Islet of Langerhans (tissue), 1 donor: ENCODE results near the gene MED12.

Experiments
- FAIRE-seq: peaks from one replicate; lab custom pipeline; 2011; peaks lifted over from hg19 to GRCh38; lab: Jason Lieb, UNC

MED12 gene

DNA sequence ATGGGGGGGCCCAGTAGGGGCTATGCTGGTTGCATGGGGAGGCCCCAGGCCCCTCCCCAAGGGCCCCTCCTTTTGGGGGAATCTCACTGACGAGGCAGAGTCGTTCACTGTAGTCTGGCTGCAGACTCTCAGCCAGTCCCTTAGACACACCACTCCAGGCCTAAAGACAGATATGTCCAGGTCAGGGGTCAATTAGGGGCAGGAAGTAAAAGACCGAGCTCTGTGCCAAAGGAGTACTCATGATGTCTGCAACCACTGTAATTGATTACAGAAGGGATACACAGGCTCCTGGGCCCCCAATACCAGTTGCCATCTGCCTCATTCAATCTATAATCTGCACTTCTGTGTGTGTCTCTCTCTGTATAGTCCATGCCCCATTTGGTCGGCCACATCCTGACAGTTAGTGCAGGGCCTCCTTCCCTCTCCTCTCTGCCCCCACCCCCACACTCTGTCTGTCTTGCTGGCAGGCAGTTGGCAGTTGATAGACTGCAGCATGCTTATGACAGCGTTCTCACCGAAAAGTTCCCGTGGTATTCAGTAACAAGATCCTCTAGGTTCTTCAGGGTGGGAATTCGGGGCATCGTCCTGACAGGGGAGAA is 10.5 kb upstream of the MED12 start:
- no peak for FAIRE-seq

DNA sequence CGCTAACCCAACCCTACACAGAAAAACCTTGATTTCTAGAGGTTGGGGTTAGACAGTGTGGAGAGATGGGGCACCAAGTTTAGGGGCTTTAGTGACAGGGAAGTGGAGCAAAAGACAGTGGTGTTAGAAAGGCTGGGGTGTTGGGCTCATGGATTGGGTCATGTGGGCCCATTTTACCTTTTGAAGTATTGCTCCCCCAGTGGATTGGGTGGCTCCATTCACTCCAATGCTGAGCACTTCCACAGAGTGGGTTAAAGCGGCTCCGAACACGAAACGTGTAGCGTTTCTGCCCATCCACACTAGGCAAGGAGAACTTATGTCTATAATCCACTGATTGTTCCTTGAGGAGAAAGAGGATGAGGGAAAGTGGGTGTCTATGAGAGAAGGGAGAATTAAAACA is 9.3 kb upstream of the MED12 start:
- no peak for FAIRE-seq

DNA sequence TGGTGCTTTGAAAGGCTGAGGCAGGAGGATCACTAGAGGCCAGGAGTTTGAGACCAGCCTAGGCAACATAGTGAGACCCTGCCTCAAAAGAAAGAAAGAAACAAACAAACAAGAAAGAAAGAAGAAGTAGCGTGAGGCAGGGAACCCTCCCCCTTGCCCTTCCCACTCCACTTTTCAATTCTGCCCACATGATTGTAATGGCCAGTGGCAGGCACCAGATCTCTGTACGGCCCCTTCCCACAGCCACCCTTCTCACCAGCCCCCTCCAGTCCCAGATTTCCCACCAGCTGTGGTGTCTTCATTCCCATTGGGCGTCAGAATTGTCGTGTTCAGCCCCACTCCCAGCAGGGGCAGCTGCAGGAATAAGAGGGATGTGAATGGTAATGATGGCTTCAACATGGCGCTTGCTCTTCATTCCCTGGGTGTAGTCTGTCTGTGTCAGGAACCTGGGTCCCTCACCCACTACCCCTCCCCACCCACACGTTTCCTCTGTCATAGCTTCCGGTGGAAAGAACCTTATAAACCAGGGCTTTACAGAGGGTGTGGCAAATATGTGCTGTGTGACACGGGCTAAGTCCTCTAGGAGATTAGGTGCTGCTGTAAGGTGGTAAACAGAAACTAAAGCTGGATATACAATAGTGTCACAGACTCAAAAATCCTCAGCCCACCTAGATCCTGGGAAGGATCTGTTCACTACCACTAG is 7.1 kb upstream of the MED12 start, which contains the start of gene IL2RG:
Gene IL2RG, minus strand, starts transcription at position 437 of the 703 bp plus-strand sequence. Its CDS starts 38 bp downstream, at position 399.
- FAIRE-seq, result no peak

DNA sequence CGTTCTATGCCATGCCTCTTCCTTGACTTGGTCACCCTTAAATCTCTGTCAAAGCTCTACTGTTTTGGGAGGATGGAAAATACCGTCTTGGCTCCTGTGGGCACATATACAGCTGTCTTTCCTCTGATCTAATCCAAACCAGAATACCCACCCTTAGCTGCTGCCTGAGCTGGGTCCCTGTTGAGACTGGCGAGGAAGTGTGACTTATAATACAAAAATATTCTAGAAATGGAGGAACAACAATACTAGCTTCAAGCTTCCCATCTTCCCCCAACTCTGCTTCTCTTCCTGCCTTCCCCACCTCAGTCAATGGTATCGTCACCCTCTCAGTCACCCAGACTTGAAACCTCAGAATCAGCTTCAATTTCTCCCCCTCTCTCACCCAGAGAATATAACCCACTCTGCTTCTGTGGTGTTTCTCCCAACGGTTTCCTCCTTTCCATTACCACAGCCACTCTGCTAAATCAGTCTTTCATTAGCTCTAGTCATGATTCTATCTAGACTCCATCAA is 6.4 kb upstream of the MED12 start:
- no peak for FAIRE-seq

DNA sequence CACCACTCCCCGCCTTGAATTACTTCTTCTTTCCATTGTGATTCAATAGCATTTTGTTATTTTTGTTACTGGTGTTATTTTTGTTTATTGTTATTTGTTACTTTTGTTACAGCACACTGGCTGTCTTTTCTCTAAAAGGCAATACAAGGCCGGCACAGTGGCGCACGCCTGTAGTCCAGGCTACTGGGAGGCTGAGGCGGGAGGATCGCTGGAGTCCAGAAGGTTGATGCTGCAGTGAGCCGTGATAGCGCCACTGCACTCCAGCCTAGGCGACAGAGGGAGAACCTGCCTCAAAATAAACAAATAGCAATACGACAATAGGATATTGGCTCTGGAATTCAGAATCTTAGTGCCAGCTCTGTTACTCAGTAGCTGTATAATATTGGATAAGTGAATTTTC is 1.0 kb upstream of the MED12 start:
- FAIRE-seq, result no peak

DNA sequence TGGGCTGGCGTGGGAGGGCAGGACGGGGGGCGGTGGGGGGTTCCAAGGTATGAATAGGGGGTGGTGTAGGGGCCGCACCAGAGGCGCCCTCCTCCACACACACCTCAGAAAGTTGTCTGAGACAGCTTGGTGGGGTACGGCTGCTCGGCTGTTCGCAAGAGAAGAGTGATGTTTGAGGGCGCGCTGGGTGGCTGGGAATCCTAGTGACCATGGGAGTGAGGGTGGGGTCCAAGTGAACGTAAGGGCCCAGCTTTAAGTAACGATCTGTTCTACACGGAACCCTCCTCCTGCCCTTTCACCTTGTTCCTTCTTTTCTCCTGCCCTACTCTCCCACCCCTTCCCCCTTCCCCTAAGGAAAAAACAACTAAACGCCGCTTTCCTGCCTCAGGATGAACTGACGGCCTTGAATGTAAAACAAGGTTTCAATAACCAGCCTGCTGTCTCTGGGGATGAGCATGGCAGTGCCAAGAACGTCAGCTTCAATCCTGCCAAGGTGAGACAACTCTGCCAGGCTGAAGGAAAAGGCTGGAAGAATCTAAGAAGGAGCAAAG is 664 bp downstream of the MED12 start:
- FAIRE-seq, result no peak

DNA sequence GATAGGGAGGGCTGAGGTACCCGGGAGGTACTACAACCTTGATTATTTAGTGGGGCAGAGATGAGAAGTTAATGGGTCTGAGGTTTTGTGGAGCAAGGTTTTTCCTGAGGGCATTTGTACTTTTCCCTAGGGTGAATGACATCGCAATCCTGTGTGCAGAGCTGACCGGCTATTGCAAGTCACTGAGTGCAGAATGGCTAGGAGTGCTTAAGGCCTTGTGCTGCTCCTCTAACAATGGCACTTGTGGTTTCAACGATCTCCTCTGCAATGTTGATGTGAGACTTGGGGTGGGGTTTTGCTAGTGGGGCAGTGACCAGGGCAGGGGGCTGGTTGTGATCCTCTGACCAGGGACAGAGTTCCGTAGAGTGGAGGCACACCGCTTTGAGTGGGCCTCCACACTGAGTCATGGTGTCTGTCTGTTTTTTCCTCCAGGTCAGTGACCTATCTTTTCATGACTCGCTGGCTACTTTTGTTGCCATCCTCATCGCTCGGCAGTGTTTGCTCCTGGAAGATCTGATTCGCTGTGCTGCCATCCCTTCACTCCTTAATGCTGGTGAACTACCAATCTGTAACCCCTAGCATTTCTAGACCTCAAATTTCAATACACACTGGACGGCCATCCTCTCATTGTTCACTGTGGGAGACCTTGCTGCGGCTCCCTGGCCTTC is 9.9 kb downstream of the MED12 start:
- no peak for FAIRE-seq

DNA sequence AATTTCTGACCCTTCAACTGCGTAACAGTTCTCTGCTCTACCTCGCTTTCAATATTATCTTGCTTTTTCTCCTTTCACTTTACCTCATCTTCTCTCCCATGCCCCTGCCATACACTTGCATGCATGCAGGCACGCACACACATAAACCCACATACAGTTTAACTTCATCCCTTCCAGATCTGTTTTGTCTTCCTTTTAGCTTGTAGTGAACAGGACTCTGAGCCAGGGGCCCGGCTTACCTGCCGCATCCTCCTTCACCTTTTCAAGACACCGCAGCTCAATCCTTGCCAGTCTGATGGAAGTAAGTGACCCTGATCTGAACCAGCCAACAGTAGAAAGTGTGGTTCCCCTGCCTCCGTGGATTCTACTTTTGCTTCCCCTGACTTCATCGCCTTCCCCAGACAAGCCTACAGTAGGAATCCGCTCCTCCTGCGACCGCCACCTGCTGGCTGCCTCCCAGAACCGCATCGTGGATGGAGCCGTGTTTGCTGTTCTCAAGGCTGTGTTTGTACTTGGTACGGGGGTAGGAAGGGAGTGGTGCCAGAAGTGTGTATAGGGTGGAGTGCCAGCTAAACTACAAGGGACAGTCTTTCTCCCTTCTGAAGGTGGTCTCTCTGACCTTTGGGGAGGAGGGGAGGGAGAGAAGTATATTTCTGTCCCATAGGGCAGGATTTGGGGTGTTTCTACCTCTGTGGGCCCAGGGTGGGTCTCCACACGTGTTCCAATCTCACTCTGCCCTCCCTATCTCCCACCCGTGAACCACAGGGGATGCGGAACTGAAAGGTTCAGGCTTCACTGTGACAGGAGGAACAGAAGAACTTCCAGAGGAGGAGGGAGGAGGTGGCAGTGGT is 10.7 kb downstream of the MED12 start:
- peak; percentile 27 for FAIRE-seq

DNA sequence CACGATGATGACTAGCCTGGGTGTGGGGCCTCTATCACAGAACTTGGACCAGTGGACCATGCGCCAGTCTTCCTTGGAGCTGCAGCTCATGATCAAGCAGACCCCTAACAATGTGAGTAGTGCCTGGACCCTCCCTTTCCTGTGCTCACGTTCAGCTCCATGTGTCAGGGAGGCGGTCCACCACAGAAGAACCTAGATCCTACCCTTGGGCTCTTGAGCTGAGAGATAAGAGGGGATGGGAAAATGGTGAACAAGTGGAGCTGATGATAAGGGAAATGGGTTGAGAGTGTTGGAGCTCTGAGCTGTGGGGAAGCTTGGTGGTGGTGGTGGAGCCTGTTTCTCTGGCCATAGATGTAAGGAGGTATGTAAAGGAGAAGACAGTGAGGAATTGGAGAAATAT is 13.1 kb downstream of the MED12 start:
- FAIRE-seq, result no peak

DNA sequence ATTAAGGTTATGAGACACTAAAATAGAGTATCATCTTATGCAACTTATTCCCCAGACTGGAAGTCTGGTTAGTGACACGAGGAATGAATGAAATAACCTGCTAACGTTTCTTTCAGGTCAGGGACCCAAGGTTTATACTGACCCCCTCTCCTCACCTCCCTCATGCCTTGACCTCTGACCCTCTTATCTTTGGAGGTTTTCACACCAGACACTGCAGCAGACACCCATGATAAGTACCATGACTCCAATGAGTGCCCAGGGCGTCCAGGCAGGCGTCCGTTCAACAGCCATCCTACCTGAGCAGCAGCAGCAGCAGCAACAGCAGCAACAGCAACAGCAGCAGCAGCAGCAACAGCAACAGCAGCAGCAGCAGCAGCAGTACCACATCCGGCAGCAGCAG is 22.0 kb downstream of the MED12 start:
- FAIRE-seq, result no peak

DNA sequence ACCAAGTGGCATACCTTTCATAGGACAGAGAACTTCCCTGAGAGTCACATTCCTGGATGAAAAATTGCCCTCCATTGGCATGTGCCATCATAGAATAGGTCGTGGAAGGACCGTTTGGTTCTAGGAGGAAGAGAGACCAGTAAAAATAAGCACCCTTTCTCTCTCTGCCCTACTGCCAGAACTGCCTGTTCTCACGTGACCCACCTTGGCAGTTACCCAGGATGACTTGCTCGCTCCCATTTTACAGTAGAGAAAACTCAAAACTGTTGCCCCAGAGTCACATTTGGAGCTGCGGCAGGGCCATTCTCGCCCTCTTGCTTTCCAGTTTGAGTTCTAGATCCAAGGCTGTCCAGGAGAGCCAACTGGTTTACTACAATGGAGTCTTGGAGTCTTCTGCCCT is 25.1 kb downstream of the MED12 start:
- no peak for FAIRE-seq

DNA sequence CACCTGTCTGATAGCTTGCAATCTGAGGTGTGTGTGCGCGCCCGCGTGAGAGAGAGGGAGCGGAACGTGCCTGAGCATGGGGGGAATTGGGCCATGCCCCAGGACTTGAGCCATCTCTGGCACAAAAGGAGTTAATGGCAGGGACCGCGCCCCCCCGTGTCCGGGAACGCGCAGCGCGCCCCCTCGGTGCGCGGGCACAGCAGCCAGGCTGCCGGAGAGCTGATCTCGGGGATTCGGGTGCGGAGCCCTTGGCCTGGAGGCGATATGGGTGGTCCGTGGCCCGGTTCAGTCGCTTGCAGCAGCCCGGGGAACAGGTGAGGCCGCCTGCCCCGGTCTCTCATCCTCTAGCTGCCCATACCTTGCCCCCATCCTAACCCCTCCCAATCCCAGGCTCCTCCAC is 26.3 kb downstream of the MED12 start, which contains the start of gene NLGN3:
Gene NLGN3, plus strand, starts transcription at position 191 of the 400 bp plus-strand sequence. CDS start 2,909 bp downstream, outside the sequence.
- no peak for FAIRE-seq

DNA sequence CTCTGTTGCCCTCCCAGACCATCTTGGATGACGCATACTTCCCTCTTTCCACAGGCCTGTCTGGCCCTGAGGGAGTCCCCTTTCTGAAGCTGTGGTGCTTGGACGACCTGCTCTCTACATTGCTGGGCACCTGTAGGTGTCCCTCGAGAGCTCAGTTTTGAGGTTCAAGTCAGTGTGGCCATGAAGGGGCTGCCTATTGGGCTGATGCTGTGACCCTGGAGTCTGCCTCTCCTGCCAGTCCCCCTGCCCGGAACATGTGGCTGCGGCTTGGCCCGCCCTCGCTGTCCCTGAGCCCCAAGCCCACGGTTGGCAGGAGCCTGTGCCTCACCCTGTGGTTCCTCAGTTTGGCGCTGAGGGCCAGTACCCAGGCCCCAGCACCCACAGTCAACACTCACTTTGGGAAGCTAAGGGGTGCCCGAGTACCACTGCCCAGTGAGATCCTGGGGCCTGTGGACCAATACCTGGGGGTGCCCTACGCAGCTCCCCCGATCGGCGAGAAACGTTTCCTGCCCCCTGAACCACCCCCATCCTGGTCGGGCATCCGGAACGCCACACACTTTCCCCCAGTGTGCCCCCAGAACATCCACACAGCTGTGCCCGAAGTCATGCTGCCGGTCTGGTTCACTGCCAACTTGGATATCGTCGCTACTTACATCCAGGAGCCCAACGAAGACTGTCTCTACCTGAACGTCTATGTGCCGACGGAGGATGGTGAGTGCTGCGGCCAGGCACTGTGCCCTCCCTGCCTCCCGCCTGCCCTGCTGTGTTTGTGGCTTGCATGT is 29.3 kb downstream of the MED12 start:
- no peak for FAIRE-seq

DNA sequence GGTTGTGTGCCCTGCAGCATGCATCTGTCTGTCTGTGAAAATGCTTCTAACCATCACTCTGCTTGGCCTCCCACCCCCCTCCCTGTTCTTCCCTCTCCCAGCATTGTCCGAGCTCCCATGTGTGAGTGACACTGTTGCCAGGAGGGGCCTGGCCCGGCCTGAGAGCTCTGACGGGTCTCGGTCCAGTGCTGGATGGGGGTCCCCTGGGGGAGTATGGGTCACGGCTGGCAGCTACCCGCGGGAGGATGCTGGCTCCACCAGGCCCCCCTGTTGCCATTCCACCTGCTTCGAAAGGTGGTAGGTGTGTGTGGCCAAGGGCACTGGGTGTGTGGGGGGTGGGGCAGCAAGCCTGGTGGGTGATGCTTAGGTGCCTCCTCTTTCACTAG is 29.9 kb downstream of the MED12 start:
- FAIRE-seq, result no peak

DNA sequence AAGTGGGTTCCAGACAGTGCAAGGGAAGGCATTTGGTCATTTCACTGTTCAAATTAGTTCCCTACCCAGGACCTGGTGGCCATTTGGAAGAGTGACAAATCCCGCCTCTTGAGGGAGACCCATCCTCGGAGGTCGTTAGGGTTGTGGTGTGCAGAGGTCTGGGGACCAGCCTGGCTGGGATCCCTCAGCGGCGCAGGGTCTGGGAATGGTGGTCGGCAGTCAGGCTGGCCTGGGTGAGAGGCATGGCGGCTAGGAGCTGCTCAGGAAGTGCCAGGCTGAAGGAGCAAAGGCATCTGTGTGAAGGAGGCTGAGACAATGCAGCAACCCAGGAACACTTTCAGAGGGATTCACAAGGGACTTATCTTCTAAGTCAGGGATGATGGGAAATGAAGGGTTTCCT is 33.0 kb downstream of the MED12 start:
- FAIRE-seq, result no peak

DNA sequence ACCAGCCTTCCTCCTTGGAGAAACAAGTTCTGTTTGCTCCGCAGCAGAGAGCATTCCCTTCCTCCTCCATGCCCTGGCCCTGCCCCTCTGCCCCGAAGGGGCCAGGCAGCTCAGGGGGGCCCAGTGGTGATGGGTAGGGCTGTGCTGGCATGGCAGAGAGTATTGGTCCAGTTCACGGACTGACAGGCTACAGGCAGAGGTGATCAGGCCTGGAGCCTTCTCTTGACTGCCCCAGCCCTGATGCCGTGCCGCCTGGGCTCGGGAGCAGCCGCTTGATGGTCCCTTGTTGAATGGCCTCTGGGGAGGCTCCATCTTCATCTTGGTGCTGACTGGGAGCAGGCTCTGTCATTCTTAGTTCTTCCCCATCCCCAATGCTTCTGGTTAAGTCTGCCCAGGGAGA is 35.8 kb downstream of the MED12 start:
- FAIRE-seq, result no peak

DNA sequence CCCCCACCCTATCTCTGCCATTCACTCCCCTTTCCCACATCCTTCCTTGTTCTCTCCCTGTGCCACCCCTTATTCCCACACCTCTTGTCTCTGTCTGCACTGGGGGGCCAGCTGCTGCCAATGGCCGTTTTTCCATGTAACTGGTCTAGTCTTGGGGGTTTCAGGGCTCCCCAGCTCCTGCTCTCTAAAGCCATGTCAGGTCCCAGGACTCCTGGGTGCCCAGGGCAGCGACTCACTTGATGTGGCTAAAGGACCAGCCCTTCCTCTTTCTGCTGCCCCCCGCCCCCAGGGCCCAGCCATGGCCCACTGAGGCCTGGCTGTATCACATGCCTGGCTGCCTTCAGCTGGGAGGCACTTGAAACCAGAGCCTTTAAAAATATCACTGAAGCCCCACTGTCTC is 36.2 kb downstream of the MED12 start:
- no peak for FAIRE-seq

DNA sequence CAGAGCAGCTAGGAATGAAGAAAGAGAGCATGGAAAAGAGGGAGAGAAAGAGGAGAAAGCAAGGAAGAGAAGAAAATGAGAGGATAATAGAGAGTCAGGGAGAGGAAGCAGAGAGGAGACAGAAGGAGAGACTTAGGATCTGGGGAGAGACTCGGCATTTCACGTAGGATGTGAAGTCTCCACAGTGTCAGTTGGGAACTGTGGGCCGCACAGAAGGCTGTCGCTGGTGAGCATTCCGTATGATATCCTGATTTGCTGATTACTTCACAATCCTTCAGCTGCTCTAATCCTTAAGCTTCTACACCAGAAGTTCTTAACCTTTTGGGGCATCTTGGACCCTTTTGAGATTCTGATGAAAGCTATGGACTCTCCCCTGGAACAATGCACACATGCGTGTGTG is 40.2 kb downstream of the MED12 start:
- FAIRE-seq, result no peak

DNA sequence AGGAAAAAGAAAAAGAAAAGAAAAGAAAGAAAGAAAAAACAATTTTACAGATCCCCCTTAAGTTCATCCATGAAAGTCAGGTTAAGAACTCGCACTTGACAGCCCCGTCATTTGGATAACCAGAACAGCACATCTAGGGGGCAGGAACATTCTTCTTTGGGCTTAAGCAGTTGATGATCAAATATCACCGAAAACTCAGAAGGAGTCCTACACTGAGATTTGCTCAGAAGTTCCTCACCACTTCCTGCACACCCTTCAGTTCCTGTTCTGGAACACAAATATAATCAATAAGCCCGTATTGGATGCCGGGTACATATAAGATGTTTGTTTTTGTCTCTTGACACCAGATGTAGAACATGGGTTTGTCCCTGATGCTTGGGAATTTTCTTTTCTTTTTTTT is 40.9 kb downstream of the MED12 start:
- no peak for FAIRE-seq

DNA sequence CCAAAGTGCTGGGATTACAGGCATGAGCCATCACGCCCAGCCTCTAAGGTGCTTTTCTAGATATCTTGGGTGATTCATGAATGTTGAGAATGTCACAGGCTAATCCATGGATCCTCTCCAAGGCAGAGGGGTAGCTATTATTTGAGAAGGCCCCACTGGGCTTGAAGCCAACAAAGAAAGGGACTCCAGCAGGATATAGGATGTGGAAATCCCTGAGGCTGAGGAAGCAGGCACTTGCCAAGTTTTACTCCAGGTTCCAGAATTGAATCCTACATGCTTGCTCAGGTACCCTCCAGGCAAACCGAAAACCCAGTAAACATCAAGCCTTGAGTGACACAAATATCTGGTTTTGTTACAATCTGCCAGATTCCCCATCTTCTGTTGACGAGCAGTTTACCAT is 42.1 kb downstream of the MED12 start:
- FAIRE-seq, result no peak

DNA sequence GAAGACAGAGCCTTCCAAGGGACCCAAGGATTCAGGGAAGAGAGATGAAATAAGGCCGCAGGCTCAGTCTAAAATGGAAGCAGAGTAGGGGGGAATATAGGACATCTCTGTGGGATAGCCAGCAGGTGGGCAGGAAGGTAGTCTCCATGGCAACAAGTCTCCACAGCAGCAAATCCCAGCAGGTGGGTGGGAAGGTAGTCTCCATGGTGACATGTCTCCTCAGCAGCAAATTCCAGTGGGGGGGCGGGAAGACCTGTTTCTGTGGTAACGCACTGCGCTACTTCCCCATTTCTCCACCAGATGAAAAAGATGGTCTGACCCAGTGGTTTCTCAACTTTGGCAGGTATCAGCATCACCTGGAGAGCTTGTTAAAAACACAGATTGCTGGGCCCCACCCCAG is 44.6 kb downstream of the MED12 start:
- no peak for FAIRE-seq
